HepG2 (cell line): Measurements from ENCODE around the gene ITPK1. TPM values are rescaled to one million over a fixed set of nuclear protein-coding genes. Genes with fewer than 3 reads are reported as not detected.

Experiments used
- ATF5 ChIP-seq: sonication (generic); formaldehyde crosslinking; IDR thresholded peaks from 2 replicates; pipeline ENCODE4 v1.4.0; 2020; ENCODE audit warnings: mild to moderate bottlenecking, low read depth, missing genetic modification reagents
- BCL6 ChIP-seq: IDR thresholded peaks from 2 replicates; pipeline ENCODE4 v1.6.1; 2016; ENCODE audit warnings: missing genetic modification reagents, missing compliant biosample characterization
- HCFC1 ChIP-seq: fragments of 150-350 bp; IDR thresholded peaks from 2 replicates; pipeline ENCODE4 v1.6.1; 2014; ENCODE audit warnings: low read depth, low read length
- NFIB ChIP-seq: sonication (generic); formaldehyde crosslinking; IDR thresholded peaks from 2 replicates; pipeline ENCODE4 v1.9.0; 2021; ENCODE audit warnings: missing genetic modification reagents, mild to moderate bottlenecking, borderline replicate concordance
- PHF8 ChIP-seq: sonication (generic); formaldehyde crosslinking; IDR thresholded peaks from 2 replicates; pipeline ENCODE4 v1.5.0; 2020; ENCODE audit warnings: missing genetic modification reagents
- RBM39 ChIP-seq: fragments of 200-400 bp; formaldehyde crosslinking; IDR thresholded peaks from one replicate; pipeline ENCODE4 v1.6.1; 2018; ENCODE audit warnings: antibody characterized with exemption, mild to moderate bottlenecking, low read depth, low read length; ENCODE audit not compliant: poor library complexity, severe bottlenecking
- ZEB1 ChIP-seq: IDR thresholded peaks from 2 replicates; pipeline ENCODE4 v1.6.1; 2012; ENCODE audit warnings: mild to moderate bottlenecking, low read depth, inconsistent platforms; ENCODE audit not compliant: insufficient replicate concordance
- ZFP41 ChIP-seq: sonication (generic); formaldehyde crosslinking; IDR thresholded peaks from 2 replicates; pipeline ENCODE4 v1.4.0; 2020; ENCODE audit warnings: mild to moderate bottlenecking, missing genetic modification reagents, borderline replicate concordance
- ZFX ChIP-seq: sonication (generic); formaldehyde crosslinking; IDR thresholded peaks from 2 replicates; pipeline ENCODE4 v1.4.0; 2020; ENCODE audit warnings: mild to moderate bottlenecking, low read depth, missing genetic modification reagents, moderate library complexity
- ZNF138 ChIP-seq: sonication (generic); formaldehyde crosslinking; IDR thresholded peaks from 2 replicates; pipeline ENCODE4 v1.5.0; 2020; ENCODE audit warnings: mild to moderate bottlenecking, low read depth, missing genetic modification reagents
- ZNF225 ChIP-seq: sonication (generic); formaldehyde crosslinking; IDR thresholded peaks from 2 replicates; pipeline ENCODE4 v1.4.0; 2020; ENCODE audit warnings: mild to moderate bottlenecking, missing genetic modification reagents
- ZNF3 ChIP-seq: IDR thresholded peaks from 2 replicates; pipeline ENCODE4 v1.7.0; 2017; ENCODE audit warnings: inconsistent platforms
- ZNF383 ChIP-seq: sonication (generic); formaldehyde crosslinking; IDR thresholded peaks from 2 replicates; pipeline ENCODE4 v1.4.0; 2020; ENCODE audit warnings: missing genetic modification reagents, mild to moderate bottlenecking, borderline replicate concordance
- ZNF576 ChIP-seq: sonication (generic); formaldehyde crosslinking; IDR thresholded peaks from 2 replicates; pipeline ENCODE4 v1.4.0; 2020; ENCODE audit warnings: mild to moderate bottlenecking, missing genetic modification reagents
- ZNF7 ChIP-seq: IDR thresholded peaks from 2 replicates; pipeline ENCODE4 v1.6.1; 2016; ENCODE audit warnings: missing biosample characterization, missing genetic modification reagents
- ZUFSP ChIP-seq: sonication (generic); formaldehyde crosslinking; IDR thresholded peaks from 2 replicates; pipeline ENCODE4 v1.9.0; 2021; ENCODE audit warnings: missing genetic modification reagents, mild to moderate bottlenecking, borderline replicate concordance
- polyA plus RNA-seq, 8 experiments: library from polyadenylated mRNA; depleted of rRNA in 3 of 8; stranded (reverse) in 7 of 8; unstranded in 1 of 8; fragments of >200 nt; fragmentation: Illumina TruSeq in 4 of 8; extraction: Trizol in 4 of 8; gene quantifications; 2 replicates each; pipeline versions ENCODE4 v1.2.1 to v1.2.3, GENCODE V29; 2011 to 2016; ENCODE audit warnings: low read depth in 4 of 8, missing spikeins in 1 of 8, mixed read lengths in 1 of 8; ENCODE audit not compliant: insufficient read depth in 1 of 8
- total RNA-seq, 5 experiments: library from RNA; depleted of rRNA; stranded (reverse); fragments of >200 nt; fragmentation: Illumina TruSeq; extraction: Trizol; gene quantifications; 2 replicates each; pipeline ENCODE4 v1.2.3, GENCODE V29; 2016; ENCODE audit warnings: low read depth in 1 of 5
- TF ChIP-seq, protein P1 (sequence below): sonication (generic); formaldehyde crosslinking; IDR thresholded peaks from 2 replicates; pipeline ENCODE4 v1.4.0; 2020; ENCODE audit warnings: missing genetic modification reagents, borderline replicate concordance
- TF ChIP-seq, protein P2 (sequence below): sonication (generic); formaldehyde crosslinking; IDR thresholded peaks from 2 replicates; pipeline ENCODE4 v1.9.0; 2022; ENCODE audit warnings: low read depth, missing genetic modification reagents
- TF ChIP-seq, protein P3 (sequence below): sonication (generic); formaldehyde crosslinking; IDR thresholded peaks from 2 replicates; pipeline ENCODE4 v1.5.0; 2020; ENCODE audit warnings: missing genetic modification reagents
- TF ChIP-seq, protein P4 (sequence below): IDR thresholded peaks from 2 replicates; pipeline ENCODE4 v1.6.1; 2018; ENCODE audit warnings: missing genetic modification reagents, mild to moderate bottlenecking, missing compliant biosample characterization

Gene ITPK1
- total and polyA plus RNA-seq, 2 of the 13 experiments (the other 11 are each of a cell fraction or from before 2014, with no cell fraction given) = 20.5 to 47.5 TPM

- TF ChIP-seq, protein P1, sequence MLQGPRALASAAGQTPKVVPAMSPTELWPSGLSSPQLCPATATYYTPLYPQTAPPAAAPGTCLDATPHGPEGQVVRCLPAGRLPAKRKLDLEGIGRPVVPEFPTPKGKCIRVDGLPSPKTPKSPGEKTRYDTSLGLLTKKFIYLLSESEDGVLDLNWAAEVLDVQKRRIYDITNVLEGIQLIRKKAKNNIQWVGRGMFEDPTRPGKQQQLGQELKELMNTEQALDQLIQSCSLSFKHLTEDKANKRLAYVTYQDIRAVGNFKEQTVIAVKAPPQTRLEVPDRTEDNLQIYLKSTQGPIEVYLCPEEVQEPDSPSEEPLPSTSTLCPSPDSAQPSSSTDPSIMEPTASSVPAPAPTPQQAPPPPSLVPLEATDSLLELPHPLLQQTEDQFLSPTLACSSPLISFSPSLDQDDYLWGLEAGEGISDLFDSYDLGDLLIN (CRISPR knock-in tag) = no peak
- TF ChIP-seq PHF8 = no peak
- TF ChIP-seq HCFC1 = no peak
- TF ChIP-seq ZNF7 (CRISPR knock-in tag) = no peak
- TF ChIP-seq, protein P2, sequence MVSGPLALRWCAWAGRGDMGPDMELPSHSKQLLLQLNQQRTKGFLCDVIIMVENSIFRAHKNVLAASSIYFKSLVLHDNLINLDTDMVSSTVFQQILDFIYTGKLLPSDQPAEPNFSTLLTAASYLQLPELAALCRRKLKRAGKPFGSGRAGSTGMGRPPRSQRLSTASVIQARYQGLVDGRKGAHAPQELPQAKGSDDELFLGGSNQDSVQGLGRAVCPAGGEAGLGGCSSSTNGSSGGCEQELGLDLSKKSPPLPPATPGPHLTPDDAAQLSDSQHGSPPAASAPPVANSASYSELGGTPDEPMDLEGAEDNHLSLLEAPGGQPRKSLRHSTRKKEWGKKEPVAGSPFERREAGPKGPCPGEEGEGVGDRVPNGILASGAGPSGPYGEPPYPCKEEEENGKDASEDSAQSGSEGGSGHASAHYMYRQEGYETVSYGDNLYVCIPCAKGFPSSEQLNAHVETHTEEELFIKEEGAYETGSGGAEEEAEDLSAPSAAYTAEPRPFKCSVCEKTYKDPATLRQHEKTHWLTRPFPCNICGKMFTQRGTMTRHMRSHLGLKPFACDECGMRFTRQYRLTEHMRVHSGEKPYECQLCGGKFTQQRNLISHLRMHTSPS (CRISPR knock-in tag) = peak; percentile 46; the same call in 1 of the 2 replicates
- TF ChIP-seq ZFP41 (CRISPR knock-in tag) = 0 out of 2 replicates have a peak, but pooled peaks have one; percentile 7
- no peak for TF ChIP-seq ZUFSP (CRISPR knock-in tag)
- TF ChIP-seq, protein P3, sequence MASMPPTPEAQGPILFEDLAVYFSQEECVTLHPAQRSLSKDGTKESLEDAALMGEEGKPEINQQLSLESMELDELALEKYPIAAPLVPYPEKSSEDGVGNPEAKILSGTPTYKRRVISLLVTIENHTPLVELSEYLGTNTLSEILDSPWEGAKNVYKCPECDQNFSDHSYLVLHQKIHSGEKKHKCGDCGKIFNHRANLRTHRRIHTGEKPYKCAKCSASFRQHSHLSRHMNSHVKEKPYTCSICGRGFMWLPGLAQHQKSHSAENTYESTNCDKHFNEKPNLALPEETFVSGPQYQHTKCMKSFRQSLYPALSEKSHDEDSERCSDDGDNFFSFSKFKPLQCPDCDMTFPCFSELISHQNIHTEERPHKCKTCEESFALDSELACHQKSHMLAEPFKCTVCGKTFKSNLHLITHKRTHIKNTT (CRISPR knock-in tag) = no peak
- TF ChIP-seq, protein P4, sequence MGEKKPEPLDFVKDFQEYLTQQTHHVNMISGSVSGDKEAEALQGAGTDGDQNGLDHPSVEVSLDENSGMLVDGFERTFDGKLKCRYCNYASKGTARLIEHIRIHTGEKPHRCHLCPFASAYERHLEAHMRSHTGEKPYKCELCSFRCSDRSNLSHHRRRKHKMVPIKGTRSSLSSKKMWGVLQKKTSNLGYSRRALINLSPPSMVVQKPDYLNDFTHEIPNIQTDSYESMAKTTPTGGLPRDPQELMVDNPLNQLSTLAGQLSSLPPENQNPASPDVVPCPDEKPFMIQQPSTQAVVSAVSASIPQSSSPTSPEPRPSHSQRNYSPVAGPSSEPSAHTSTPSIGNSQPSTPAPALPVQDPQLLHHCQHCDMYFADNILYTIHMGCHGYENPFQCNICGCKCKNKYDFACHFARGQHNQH (CRISPR knock-in tag) = no peak
- no peak for TF ChIP-seq ZNF3 (CRISPR knock-in tag)
- no peak for TF ChIP-seq ZNF576 (CRISPR knock-in tag)
- no peak for TF ChIP-seq ZNF138
- TF ChIP-seq ATF5 (CRISPR knock-in tag) = no peak
- peak; percentile 25; the same call in 1 of the 2 replicates for TF ChIP-seq BCL6 (CRISPR knock-in tag)
- TF ChIP-seq ZEB1 = peak; percentile 16
- peak; percentile 47 for TF ChIP-seq RBM39
- TF ChIP-seq ZFX = no peak; the same call in 1 of the 2 replicates
- no peak for TF ChIP-seq ZNF383
- TF ChIP-seq NFIB (CRISPR knock-in tag) = no peak
- no peak for TF ChIP-seq ZNF225 (CRISPR knock-in tag)
Observed at GRCh38 chr14:93036652-93037345, 78.9 kb downstream of the ITPK1 start (continued).
